ENCODE data around the gene NACAD. TPM values are rescaled to one million over a fixed set of nuclear protein-coding genes. Genes with fewer than 3 reads are reported as not detected.

The NACAD gene
- total RNA-seq, 1 donor from 2014 or later, result 9.6 TPM

GRCh38 chr7:45060295-45060694 is 28.5 kb downstream of the NACAD start:
- Mint-ChIP-seq H3K27ac (ENCODE audit: unreplicated experiment) (no peak overlapping the region), H3K36me3 (ENCODE audit: unreplicated experiment) (peaks cover 10% of the 10 kb centered on the region)

GRCh38 chr7:45057878-45058277 is 30.9 kb downstream of the NACAD start:
- DNase-seq (ENCODE audit: extremely low spot score, unreplicated experiment), result no peak
- Mint-ChIP-seq H3K4me1 (ENCODE audit: unreplicated experiment) (peaks cover 11% of the 10 kb centered on the region), H3K27me3 (ENCODE audit: unreplicated experiment) (no peaks in the 10 kb centered on the region), H3K36me3 (ENCODE audit: unreplicated experiment) (peaks cover 5% of the 10 kb centered on the region), H3K27ac (ENCODE audit: unreplicated experiment) (no peak overlapping the region), H3K9me3 (ENCODE audit: unreplicated experiment) (no peaks in the 10 kb centered on the region), H3K4me3 (ENCODE audit: unreplicated experiment) (no peak overlapping the region)
- TF ChIP-seq, protein P1, sequence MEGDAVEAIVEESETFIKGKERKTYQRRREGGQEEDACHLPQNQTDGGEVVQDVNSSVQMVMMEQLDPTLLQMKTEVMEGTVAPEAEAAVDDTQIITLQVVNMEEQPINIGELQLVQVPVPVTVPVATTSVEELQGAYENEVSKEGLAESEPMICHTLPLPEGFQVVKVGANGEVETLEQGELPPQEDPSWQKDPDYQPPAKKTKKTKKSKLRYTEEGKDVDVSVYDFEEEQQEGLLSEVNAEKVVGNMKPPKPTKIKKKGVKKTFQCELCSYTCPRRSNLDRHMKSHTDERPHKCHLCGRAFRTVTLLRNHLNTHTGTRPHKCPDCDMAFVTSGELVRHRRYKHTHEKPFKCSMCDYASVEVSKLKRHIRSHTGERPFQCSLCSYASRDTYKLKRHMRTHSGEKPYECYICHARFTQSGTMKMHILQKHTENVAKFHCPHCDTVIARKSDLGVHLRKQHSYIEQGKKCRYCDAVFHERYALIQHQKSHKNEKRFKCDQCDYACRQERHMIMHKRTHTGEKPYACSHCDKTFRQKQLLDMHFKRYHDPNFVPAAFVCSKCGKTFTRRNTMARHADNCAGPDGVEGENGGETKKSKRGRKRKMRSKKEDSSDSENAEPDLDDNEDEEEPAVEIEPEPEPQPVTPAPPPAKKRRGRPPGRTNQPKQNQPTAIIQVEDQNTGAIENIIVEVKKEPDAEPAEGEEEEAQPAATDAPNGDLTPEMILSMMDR (IDR thresholded peaks at IDR 0.05), result no peak

More at GRCh38 chr7:45060295-45060694, 28.5 kb downstream of the NACAD start:
- TF ChIP-seq, protein P1 (IDR thresholded peaks at IDR 0.05), result no peak
- no peak for DNase-seq (ENCODE audit: extremely low spot score, unreplicated experiment)
- Mint-ChIP-seq H3K27me3 (ENCODE audit: unreplicated experiment) (no peaks in the 10 kb centered on the region), H3K4me3 (ENCODE audit: unreplicated experiment) (no peak overlapping the region), H3K9me3 (ENCODE audit: unreplicated experiment) (no peaks in the 10 kb centered on the region), H3K4me1 (ENCODE audit: unreplicated experiment) (peaks cover 5% of the 10 kb centered on the region)

- H3K27ac Mint-ChIP-seq (ENCODE audit: unreplicated experiment), result no peak overlapping the region
- TF ChIP-seq, protein P1 (IDR thresholded peaks at IDR 0.05), result no peak
- H3K4me3 Mint-ChIP-seq (ENCODE audit: unreplicated experiment), result no peak overlapping the region
- H3K9me3 Mint-ChIP-seq (ENCODE audit: unreplicated experiment), result no peaks in the 10 kb centered on the region
- peaks cover 11% of the 10 kb centered on the region for H3K36me3 Mint-ChIP-seq (ENCODE audit: unreplicated experiment)
- H3K4me1 Mint-ChIP-seq (ENCODE audit: unreplicated experiment), result peaks cover 11% of the 10 kb centered on the region
- DNase-seq (ENCODE audit: extremely low spot score, unreplicated experiment), result no peak
- H3K27me3 Mint-ChIP-seq (ENCODE audit: unreplicated experiment), result no peaks in the 10 kb centered on the region
Observed at GRCh38 chr7:45055594-45056219, 33.1 kb downstream of the NACAD start.

DNA sequence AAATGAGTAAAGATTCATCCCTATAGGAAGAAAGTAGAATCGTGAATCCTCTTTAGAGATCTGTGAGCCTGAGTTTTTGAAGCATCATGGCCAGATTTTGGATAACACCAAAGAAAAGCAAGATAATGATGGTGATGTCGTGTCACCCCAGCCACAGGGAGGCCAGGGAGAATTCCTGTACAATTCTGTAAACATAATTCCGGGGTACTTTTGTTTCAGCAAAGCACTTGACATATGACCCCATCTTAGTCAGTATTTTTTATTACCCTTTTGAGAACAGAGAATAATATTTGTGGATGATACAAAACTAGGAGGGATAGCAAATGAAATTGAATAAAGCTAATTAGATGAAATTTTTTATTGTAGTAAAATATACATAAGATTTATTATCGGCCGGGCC is 33.8 kb downstream of the NACAD start:
- DNase-seq (ENCODE audit: extremely low spot score, unreplicated experiment), result no peak
- H3K9me3 Mint-ChIP-seq (ENCODE audit: unreplicated experiment), result no peaks in the 10 kb centered on the region
- H3K27me3 Mint-ChIP-seq (ENCODE audit: unreplicated experiment), result no peaks in the 10 kb centered on the region
- H3K27ac Mint-ChIP-seq (ENCODE audit: unreplicated experiment), result no peak overlapping the region
- H3K36me3 Mint-ChIP-seq (ENCODE audit: unreplicated experiment), result peaks cover 11% of the 10 kb centered on the region
- peaks cover 11% of the 10 kb centered on the region for H3K4me1 Mint-ChIP-seq (ENCODE audit: unreplicated experiment)
- TF ChIP-seq, protein P1 (IDR thresholded peaks at IDR 0.05), result no peak
- no peak overlapping the region for H3K4me3 Mint-ChIP-seq (ENCODE audit: unreplicated experiment)

DNA sequence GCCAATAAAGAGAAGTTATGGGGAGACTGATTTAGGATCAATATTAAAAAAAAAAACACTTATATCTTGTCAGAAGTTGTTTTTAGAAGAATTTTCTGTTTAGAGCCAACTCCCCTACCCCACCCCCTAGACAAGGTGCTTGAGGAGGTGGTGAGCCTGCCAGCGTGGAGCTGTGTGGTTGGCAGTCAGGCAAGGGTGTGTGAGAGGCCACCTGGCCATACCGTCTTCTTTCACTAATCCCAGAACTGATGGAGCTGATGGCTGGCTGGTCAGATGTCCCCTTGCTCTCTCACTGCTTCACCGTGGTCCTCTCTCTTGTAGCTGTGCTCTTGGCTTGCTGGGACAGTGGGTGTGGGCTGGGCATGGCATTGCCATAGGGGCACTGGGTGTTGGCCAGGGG is 34.3 kb downstream of the NACAD start:
- DNase-seq (ENCODE audit: extremely low spot score, unreplicated experiment), result no peak
- H3K9me3 Mint-ChIP-seq (ENCODE audit: unreplicated experiment), result no peaks in the 10 kb centered on the region
- no peak overlapping the region for H3K4me3 Mint-ChIP-seq (ENCODE audit: unreplicated experiment)
- H3K36me3 Mint-ChIP-seq (ENCODE audit: unreplicated experiment), result peaks cover 11% of the 10 kb centered on the region
- H3K4me1 Mint-ChIP-seq (ENCODE audit: unreplicated experiment), result peaks cover 11% of the 10 kb centered on the region
- H3K27me3 Mint-ChIP-seq (ENCODE audit: unreplicated experiment), result no peaks in the 10 kb centered on the region
- TF ChIP-seq, protein P1 (IDR thresholded peaks at IDR 0.05), result no peak
- H3K27ac Mint-ChIP-seq (ENCODE audit: unreplicated experiment), result peak overlapping the region; percentile 56

Measured in osteocyte (in vitro differentiated cells).